Measurements from ENCODE around the gene TCEA2.

Gene TCEA2

GRCh38 chr20:64112691-64113443 is 49.9 kb downstream of the TCEA2 start:
- no peak overlapping the region for H3K9ac ChIP-seq
- H3K79me2 ChIP-seq (ENCODE audit: insufficient read depth, low read depth) = no peaks in the 10 kb centered on the region
- peaks cover 89% of the 10 kb centered on the region for H3K27me3 ChIP-seq (ENCODE audit: insufficient read depth, low read depth)
- no peaks in the 10 kb centered on the region for H3K4me1 ChIP-seq (ENCODE audit: low read depth, poor library complexity, severe bottlenecking)
- no peak overlapping the region for H2AFZ ChIP-seq (ENCODE audit: low read depth)
- no peaks in the 10 kb centered on the region for H4K20me1 ChIP-seq (ENCODE audit: insufficient read depth)
- no peaks in the 10 kb centered on the region for H3K36me3 ChIP-seq (ENCODE audit: insufficient read depth)
- H3K4me3 ChIP-seq (IDR thresholded peaks at IDR 0.05; ENCODE audit: insufficient read depth, low read depth, low read length) = no peak overlapping the region
- no peak overlapping the region for H3K4me2 ChIP-seq
- H3K27ac ChIP-seq = no peak overlapping the region
- TF ChIP-seq CTCF (conservative IDR thresholded peaks at IDR 0.05; ENCODE audit: low read depth, low read length) = no peak

DNA sequence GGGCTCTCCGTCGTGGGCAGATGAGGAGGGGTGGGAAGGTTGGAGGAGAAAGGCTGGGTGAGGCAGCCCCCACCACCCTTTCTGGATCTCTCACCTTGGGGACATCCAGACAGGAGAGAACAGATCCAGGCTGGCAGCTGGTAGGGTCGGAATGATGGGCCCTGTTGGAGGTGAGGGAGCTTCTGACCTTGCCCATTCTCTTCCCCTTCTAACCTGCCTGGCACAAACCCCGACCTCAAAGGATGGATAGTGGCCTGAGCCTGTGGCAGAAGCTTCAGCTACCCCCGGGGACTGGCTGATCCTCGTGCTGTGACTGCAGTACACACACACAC is 50.4 kb downstream of the TCEA2 start:
- Histone ChIP-seq H3K27ac (no peak overlapping the region), H3K9ac (no peak overlapping the region), H2AFZ (ENCODE audit: low read depth) (no peak overlapping the region), H3K4me2 (no peak overlapping the region), H3K36me3 (ENCODE audit: insufficient read depth) (no peaks in the 10 kb centered on the region), H3K4me1 (ENCODE audit: low read depth, poor library complexity, severe bottlenecking) (no peaks in the 10 kb centered on the region), H3K79me2 (ENCODE audit: insufficient read depth, low read depth) (no peaks in the 10 kb centered on the region), H3K4me3 (IDR thresholded peaks at IDR 0.05; ENCODE audit: insufficient read depth, low read depth, low read length) (no peak overlapping the region), H4K20me1 (ENCODE audit: insufficient read depth) (no peaks in the 10 kb centered on the region), H3K27me3 (ENCODE audit: insufficient read depth, low read depth) (peaks cover 83% of the 10 kb centered on the region)
- TF ChIP-seq CTCF (conservative IDR thresholded peaks at IDR 0.05; ENCODE audit: low read depth, low read length) = no peak

GRCh38 chr20:64113796-64114355 is 50.9 kb downstream of the TCEA2 start:
- no peak for TF ChIP-seq CTCF (conservative IDR thresholded peaks at IDR 0.05; ENCODE audit: low read depth, low read length)
- H2AFZ ChIP-seq (ENCODE audit: low read depth) = no peak overlapping the region
- no peaks in the 10 kb centered on the region for H3K79me2 ChIP-seq (ENCODE audit: insufficient read depth, low read depth)
- no peak overlapping the region for H3K4me3 ChIP-seq (IDR thresholded peaks at IDR 0.05; ENCODE audit: insufficient read depth, low read depth, low read length)
- H3K4me2 ChIP-seq = no peak overlapping the region
- peaks cover 79% of the 10 kb centered on the region for H3K27me3 ChIP-seq (ENCODE audit: insufficient read depth, low read depth)
- H3K27ac ChIP-seq = no peak overlapping the region
- H3K36me3 ChIP-seq (ENCODE audit: insufficient read depth) = no peaks in the 10 kb centered on the region
- no peaks in the 10 kb centered on the region for H3K4me1 ChIP-seq (ENCODE audit: low read depth, poor library complexity, severe bottlenecking)
- no peaks in the 10 kb centered on the region for H4K20me1 ChIP-seq (ENCODE audit: insufficient read depth)
- no peak overlapping the region for H3K9ac ChIP-seq

DNA sequence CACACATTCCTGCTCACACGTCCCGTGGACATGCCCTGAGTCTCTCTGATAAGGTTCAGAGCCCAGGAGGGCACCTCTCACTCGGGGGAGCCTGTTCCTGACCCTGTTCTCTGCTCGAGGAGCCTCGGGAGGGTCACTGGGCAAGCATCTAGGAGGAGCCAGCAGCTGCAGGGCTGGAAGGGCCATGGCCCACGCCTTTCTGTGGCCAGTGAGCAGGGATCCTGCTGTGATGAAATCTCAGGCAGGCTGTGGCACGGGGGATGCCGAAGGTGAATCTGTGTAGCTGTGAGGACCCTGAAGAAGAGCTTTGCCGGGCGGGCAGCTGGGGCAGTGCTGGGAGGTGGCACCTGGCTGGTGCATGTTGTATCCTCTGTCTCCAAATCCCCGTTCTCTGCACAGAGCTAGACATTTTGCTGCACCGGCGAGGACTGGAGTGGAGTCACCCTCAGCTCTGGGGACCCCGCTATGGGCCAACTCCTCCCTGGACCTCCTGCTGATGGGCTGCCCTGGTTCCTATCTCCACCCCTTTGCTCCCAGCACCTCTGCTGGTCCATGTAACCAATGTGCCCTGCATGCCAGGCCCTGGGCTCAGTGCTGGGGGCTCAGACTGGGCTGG is 51.5 kb downstream of the TCEA2 start:
- TF ChIP-seq CTCF (conservative IDR thresholded peaks at IDR 0.05; ENCODE audit: low read depth, low read length) = no peak

More for the DNA sequence above, 51.5 kb downstream of the TCEA2 start:
- H2AFZ ChIP-seq (ENCODE audit: low read depth) = no peak overlapping the region
- no peak overlapping the region for H3K9ac ChIP-seq
- H3K4me1 ChIP-seq (ENCODE audit: low read depth, poor library complexity, severe bottlenecking) = no peaks in the 10 kb centered on the region
- no peaks in the 10 kb centered on the region for H4K20me1 ChIP-seq (ENCODE audit: insufficient read depth)
- no peak overlapping the region for H3K4me2 ChIP-seq
- peaks cover 76% of the 10 kb centered on the region for H3K27me3 ChIP-seq (ENCODE audit: insufficient read depth, low read depth)
- no peak overlapping the region for H3K27ac ChIP-seq
- no peaks in the 10 kb centered on the region for H3K36me3 ChIP-seq (ENCODE audit: insufficient read depth)
- H3K79me2 ChIP-seq (ENCODE audit: insufficient read depth, low read depth) = no peaks in the 10 kb centered on the region
- no peak overlapping the region for H3K4me3 ChIP-seq (IDR thresholded peaks at IDR 0.05; ENCODE audit: insufficient read depth, low read depth, low read length)
